ENCODE measurements around the gene INTS11. TPM values are rescaled to one million over a fixed set of nuclear protein-coding genes. Genes with fewer than 3 reads are reported as not detected.

INTS11 gene
- total and polyA plus RNA-seq, 9 of the 15 experiments (the other 6 are each of a cell fraction or from before 2014, with no cell fraction given): 3.6 to 183 (median 110) TPM

DNA sequence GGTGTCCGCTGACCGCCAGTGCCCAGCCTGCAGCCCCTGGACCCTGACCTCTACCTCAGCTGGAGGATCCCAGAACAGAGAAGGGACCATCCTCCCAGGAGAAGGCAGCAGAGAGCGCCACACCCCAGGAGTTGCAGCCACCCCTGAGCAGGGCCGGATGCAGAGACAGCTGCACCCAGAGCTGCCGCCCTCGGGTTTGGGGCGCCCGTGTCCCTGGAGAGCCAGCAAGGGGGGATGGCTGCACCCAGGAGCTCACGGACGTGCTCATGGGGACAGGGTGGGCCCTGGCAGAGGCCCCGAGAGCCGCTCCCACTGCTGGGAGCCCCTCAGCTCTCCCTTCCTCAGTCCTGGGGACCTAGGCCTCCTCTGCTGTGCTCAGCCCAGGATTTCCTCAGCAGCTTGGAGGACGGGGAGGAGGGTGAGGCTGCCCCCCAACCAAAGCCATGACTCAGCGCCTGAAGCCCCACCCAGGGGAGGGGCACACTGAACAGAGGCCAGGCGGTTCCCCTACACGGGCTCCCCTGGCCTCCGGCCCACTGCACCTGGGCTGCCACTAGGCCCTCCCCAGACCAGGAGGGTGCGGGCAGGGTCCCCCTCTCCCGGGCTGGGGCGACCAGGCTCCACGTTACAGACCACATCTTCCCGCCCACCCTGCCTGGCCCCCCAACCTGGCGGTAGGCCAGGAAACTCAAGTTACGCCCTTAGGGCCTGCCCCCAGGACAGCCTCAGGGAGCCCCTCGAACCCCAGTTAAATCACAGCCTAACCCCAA lies 19.0 kb downstream of the INTS11 start (continued):
- TF ChIP-seq, protein P1, sequence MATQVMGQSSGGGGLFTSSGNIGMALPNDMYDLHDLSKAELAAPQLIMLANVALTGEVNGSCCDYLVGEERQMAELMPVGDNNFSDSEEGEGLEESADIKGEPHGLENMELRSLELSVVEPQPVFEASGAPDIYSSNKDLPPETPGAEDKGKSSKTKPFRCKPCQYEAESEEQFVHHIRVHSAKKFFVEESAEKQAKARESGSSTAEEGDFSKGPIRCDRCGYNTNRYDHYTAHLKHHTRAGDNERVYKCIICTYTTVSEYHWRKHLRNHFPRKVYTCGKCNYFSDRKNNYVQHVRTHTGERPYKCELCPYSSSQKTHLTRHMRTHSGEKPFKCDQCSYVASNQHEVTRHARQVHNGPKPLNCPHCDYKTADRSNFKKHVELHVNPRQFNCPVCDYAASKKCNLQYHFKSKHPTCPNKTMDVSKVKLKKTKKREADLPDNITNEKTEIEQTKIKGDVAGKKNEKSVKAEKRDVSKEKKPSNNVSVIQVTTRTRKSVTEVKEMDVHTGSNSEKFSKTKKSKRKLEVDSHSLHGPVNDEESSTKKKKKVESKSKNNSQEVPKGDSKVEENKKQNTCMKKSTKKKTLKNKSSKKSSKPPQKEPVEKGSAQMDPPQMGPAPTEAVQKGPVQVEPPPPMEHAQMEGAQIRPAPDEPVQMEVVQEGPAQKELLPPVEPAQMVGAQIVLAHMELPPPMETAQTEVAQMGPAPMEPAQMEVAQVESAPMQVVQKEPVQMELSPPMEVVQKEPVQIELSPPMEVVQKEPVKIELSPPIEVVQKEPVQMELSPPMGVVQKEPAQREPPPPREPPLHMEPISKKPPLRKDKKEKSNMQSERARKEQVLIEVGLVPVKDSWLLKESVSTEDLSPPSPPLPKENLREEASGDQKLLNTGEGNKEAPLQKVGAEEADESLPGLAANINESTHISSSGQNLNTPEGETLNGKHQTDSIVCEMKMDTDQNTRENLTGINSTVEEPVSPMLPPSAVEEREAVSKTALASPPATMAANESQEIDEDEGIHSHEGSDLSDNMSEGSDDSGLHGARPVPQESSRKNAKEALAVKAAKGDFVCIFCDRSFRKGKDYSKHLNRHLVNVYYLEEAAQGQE (IDR thresholded peaks at IDR 0.05; ENCODE audit: borderline replicate concordance): 0 out of 2 replicates have a peak, but pooled peaks have one; percentile 23
- TF ChIP-seq, protein P1 (CRISPR knock-in tag; IDR thresholded peaks at IDR 0.05; ENCODE audit: low read depth): no peak
- TF ChIP-seq RFX7 (CRISPR knock-in tag; IDR thresholded peaks at IDR 0.05): no peak
- TF ChIP-seq BDP1 (IDR thresholded peaks at IDR 0.05; ENCODE audit: insufficient read depth, insufficient read length): no peak
- TF ChIP-seq ZNF75A (CRISPR knock-in tag; IDR thresholded peaks at IDR 0.05): no peak
- TF ChIP-seq, protein P2, sequence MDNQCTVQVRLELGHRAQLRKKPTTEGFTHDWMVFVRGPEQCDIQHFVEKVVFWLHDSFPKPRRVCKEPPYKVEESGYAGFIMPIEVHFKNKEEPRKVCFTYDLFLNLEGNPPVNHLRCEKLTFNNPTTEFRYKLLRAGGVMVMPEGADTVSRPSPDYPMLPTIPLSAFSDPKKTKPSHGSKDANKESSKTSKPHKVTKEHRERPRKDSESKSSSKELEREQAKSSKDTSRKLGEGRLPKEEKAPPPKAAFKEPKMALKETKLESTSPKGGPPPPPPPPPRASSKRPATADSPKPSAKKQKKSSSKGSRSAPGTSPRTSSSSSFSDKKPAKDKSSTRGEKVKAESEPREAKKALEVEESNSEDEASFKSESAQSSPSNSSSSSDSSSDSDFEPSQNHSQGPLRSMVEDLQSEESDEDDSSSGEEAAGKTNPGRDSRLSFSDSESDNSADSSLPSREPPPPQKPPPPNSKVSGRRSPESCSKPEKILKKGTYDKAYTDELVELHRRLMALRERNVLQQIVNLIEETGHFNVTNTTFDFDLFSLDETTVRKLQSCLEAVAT (IDR thresholded peaks at IDR 0.05): no peak
- TF ChIP-seq, protein P3, sequence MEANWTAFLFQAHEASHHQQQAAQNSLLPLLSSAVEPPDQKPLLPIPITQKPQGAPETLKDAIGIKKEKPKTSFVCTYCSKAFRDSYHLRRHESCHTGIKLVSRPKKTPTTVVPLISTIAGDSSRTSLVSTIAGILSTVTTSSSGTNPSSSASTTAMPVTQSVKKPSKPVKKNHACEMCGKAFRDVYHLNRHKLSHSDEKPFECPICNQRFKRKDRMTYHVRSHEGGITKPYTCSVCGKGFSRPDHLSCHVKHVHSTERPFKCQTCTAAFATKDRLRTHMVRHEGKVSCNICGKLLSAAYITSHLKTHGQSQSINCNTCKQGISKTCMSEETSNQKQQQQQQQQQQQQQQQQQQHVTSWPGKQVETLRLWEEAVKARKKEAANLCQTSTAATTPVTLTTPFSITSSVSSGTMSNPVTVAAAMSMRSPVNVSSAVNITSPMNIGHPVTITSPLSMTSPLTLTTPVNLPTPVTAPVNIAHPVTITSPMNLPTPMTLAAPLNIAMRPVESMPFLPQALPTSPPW (CRISPR knock-in tag; IDR thresholded peaks at IDR 0.05): peak; percentile 91
- TF ChIP-seq BHLHE40 (IDR thresholded peaks at IDR 0.05; ENCODE audit: low read length): peak; percentile 49
- no peak for TF ChIP-seq BRD9 (IDR thresholded peaks at IDR 0.05; ENCODE audit: low read depth, partially characterized antibody)
- no peak for TF ChIP-seq PPARD (CRISPR knock-in tag; IDR thresholded peaks at IDR 0.05)
- peak in 1 of 2 experiments; percentile 34; a peak in 1 of 4 replicates for TF ChIP-seq RCOR1 (IDR thresholded peaks at IDR 0.05; ENCODE audit: borderline replicate concordance in 1 of 2, low read depth in 2 of 2, low read length in 2 of 2)
- TF ChIP-seq NKRF (IDR thresholded peaks at IDR 0.05; ENCODE audit: borderline replicate concordance): no peak
- TF ChIP-seq, protein P4, sequence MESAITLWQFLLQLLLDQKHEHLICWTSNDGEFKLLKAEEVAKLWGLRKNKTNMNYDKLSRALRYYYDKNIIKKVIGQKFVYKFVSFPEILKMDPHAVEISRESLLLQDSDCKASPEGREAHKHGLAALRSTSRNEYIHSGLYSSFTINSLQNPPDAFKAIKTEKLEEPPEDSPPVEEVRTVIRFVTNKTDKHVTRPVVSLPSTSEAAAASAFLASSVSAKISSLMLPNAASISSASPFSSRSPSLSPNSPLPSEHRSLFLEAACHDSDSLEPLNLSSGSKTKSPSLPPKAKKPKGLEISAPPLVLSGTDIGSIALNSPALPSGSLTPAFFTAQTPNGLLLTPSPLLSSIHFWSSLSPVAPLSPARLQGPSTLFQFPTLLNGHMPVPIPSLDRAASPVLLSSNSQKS (CRISPR knock-in tag; IDR thresholded peaks at IDR 0.05): no peak

Measured in K562 (cell line).